ENCODE data around the gene GRB10. TPM values are rescaled to one million over a fixed set of nuclear protein-coding genes. Genes with fewer than 3 reads are reported as not detected.

Gene GRB10
- total RNA-seq, 2 donors from 2014 or later = 10.3 to 15.1 TPM

DNA sequence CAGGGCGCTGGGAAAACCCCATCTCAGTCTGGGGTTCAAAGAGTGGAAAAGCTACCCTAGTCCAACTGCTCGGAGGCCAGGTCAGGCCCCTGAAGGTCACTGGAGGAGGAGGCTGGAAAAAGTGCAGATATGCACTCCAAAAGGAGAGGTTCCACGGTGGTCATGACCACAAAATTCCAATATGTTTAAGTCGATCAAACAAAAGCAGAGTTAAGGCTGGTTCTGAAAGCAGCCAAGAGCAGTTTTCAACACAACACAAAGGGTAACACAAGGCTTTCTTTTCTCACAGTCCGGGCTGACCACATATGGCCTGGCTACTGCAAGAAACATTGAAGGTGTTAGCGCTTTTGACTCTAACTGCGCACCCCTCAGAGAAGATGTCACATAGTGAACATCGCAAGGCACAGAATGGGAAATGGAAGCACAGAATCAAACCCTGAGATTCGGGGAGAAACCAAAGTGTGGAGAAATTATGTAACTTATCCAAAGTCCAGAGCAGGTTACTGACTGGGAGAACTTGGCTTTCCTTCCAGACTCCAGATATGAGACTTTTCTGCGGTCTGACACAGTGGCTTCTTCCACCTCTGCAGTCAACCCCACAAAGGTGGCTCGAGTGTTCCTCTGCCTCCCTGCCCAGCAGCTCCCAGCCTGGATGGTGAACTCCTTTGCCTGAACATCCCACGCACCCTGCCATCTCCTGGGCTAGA is 1.3 kb upstream of the GRB10 start:
- Histone ChIP-seq H3K27ac (no peak overlapping the region), H3K9ac (ENCODE audit: low read depth in 2 of 2, low read length in 2 of 2) (no peak overlapping the region), H3K4me1 (no peaks in the 10 kb centered on the region), H3K9me3 (no peaks in the 10 kb centered on the region), H3K36me3 (no peaks in the 10 kb centered on the region), H3K4me3 (no peak overlapping the region), H3K27me3 (peaks cover 7% of the 10 kb centered on the region)
- no peak for DNase-seq
- intact Hi-C loops (cut with DNase I) = no loop called here
- TF ChIP-seq, protein P1, sequence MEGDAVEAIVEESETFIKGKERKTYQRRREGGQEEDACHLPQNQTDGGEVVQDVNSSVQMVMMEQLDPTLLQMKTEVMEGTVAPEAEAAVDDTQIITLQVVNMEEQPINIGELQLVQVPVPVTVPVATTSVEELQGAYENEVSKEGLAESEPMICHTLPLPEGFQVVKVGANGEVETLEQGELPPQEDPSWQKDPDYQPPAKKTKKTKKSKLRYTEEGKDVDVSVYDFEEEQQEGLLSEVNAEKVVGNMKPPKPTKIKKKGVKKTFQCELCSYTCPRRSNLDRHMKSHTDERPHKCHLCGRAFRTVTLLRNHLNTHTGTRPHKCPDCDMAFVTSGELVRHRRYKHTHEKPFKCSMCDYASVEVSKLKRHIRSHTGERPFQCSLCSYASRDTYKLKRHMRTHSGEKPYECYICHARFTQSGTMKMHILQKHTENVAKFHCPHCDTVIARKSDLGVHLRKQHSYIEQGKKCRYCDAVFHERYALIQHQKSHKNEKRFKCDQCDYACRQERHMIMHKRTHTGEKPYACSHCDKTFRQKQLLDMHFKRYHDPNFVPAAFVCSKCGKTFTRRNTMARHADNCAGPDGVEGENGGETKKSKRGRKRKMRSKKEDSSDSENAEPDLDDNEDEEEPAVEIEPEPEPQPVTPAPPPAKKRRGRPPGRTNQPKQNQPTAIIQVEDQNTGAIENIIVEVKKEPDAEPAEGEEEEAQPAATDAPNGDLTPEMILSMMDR (IDR thresholded peaks at IDR 0.05) = no peak

DNA sequence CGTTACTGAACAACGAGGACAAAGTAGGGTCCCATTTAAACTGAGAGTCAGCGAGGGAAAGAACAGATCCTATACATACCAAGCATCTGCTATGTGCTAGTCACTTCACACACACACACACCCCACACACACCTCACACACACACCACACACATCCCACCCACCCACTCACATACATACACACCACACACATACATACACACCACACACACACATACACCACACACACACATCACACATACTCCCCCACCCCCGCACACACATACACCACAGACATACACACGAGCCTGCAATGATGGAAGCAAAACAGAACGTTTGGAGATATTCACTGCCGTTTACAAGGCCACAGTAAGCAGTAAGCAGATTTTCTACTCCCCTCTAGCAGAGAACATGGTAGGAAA is 607 bp upstream of the GRB10 start:
- H3K36me3 ChIP-seq = no peaks in the 10 kb centered on the region
- H3K9ac ChIP-seq (ENCODE audit: low read depth in 2 of 2, low read length in 2 of 2) = peak overlapping the region in 1 of 2 donors; percentile 3
- intact Hi-C loops (cut with DNase I) = no loop called here
- no peak for DNase-seq
- TF ChIP-seq, protein P1 (IDR thresholded peaks at IDR 0.05) = no peak
- peaks cover 7% of the 10 kb centered on the region for H3K27me3 ChIP-seq
- H3K9me3 ChIP-seq = no peaks in the 10 kb centered on the region
- no peaks in the 10 kb centered on the region for H3K4me1 ChIP-seq
- no peak overlapping the region for H3K27ac ChIP-seq
- no peak overlapping the region for H3K4me3 ChIP-seq

DNA sequence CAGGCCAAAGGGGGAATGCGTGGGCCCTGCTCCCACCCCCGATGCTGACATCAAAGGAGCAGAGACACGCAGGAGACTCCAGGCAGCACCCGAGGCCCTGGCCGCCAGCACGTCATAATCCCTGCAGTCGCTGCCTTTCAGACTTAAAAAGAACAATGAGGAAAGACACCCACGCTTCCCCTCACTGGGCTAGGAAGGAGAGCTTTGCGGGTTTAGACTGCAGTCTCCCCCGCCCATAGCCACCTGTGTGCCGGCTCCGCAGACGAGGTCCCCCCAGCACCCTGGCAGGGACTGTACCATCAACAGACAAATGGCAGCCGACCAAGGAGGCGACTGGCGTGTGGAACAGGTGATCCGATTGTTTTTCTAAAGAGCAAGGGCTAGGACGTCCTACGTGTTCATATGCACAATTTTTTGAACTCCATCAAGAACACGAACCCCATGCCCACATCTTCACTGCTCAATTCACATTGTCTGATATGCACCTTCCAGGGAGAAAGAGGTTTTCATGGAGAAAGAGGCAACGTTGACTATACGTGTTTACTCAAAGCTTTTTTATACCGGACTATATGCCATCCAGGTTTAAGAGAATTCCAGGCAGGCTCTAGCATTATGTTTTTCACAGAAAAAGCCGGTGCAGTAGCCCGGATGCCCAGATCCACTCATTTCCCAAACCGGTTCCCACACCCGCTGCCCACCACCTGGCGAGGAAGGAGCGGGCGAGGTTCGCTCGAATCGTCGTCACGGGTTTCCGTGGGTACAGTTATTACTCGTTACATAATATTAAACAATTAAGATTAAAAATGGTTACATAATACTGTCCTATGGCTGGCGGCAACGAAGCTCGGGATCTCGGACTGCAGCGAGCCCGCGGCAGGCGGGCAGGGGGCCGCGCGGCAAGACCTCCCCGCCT is 1.1 kb downstream of the GRB10 start:
- Histone ChIP-seq H3K4me3 (no peak overlapping the region), H3K27ac (no peak overlapping the region)

GRCh38 chr7:50780436-50780835 is 2.3 kb downstream of the GRB10 start:
- no peak overlapping the region for H3K9ac ChIP-seq (ENCODE audit: low read depth in 2 of 2, low read length in 2 of 2)
- no peak overlapping the region for H3K27ac ChIP-seq
- H3K9me3 ChIP-seq = no peaks in the 10 kb centered on the region
- H3K27me3 ChIP-seq = peaks cover 7% of the 10 kb centered on the region
- no peaks in the 10 kb centered on the region for H3K36me3 ChIP-seq
- TF ChIP-seq, protein P1 (IDR thresholded peaks at IDR 0.05) = no peak
- H3K4me3 ChIP-seq = no peak overlapping the region
- DNase-seq = no peak
- no peaks in the 10 kb centered on the region for H3K4me1 ChIP-seq
- intact Hi-C loops (cut with DNase I) = no loop called here

More for the DNA sequence above, 1.1 kb downstream of the GRB10 start:
- Histone ChIP-seq H3K27me3 (peaks cover 7% of the 10 kb centered on the region), H3K36me3 (no peaks in the 10 kb centered on the region), H3K4me1 (no peaks in the 10 kb centered on the region), H3K9ac (ENCODE audit: low read depth in 2 of 2, low read length in 2 of 2) (no peak overlapping the region), H3K9me3 (no peaks in the 10 kb centered on the region)
- no peak for DNase-seq
- intact Hi-C loops (cut with DNase I) = no loop called here
- TF ChIP-seq, protein P1 (IDR thresholded peaks at IDR 0.05) = no peak

GRCh38 chr7:50779427-50779826 is 3.3 kb downstream of the GRB10 start:
- Histone ChIP-seq H3K9ac (ENCODE audit: low read depth in 2 of 2, low read length in 2 of 2) (no peak overlapping the region), H3K27ac (no peak overlapping the region), H3K4me3 (no peak overlapping the region), H3K9me3 (no peaks in the 10 kb centered on the region), H3K36me3 (no peaks in the 10 kb centered on the region), H3K4me1 (no peaks in the 10 kb centered on the region), H3K27me3 (peaks cover 7% of the 10 kb centered on the region)
- TF ChIP-seq, protein P1 (IDR thresholded peaks at IDR 0.05) = no peak
- DNase-seq = no peak
- intact Hi-C loops (cut with DNase I) = no loop called here

Data from colonic mucosa (tissue), 4 donors.